Measurements from ENCODE around the gene HPS4. TPM values are rescaled to one million over a fixed set of nuclear protein-coding genes. Genes with fewer than 3 reads are reported as not detected.

Gene HPS4
- total RNA-seq, 4 donors from 2014 or later: 29.1 to 51.2 (median 37.2) TPM

- TF ChIP-seq POLR2A (IDR thresholded peaks at IDR 0.05) (no peak), EP300 (IDR thresholded peaks at IDR 0.05; ENCODE audit: low read depth) (no peak), POLR2AphosphoS5 (IDR thresholded peaks at IDR 0.05) (no peak)
- TF ChIP-seq, protein P1, sequence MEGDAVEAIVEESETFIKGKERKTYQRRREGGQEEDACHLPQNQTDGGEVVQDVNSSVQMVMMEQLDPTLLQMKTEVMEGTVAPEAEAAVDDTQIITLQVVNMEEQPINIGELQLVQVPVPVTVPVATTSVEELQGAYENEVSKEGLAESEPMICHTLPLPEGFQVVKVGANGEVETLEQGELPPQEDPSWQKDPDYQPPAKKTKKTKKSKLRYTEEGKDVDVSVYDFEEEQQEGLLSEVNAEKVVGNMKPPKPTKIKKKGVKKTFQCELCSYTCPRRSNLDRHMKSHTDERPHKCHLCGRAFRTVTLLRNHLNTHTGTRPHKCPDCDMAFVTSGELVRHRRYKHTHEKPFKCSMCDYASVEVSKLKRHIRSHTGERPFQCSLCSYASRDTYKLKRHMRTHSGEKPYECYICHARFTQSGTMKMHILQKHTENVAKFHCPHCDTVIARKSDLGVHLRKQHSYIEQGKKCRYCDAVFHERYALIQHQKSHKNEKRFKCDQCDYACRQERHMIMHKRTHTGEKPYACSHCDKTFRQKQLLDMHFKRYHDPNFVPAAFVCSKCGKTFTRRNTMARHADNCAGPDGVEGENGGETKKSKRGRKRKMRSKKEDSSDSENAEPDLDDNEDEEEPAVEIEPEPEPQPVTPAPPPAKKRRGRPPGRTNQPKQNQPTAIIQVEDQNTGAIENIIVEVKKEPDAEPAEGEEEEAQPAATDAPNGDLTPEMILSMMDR (IDR thresholded peaks at IDR 0.05): no peak
- Histone ChIP-seq H3K27me3 (no peaks in the 10 kb centered on the region), H3K36me3 (peaks cover 0 to 65% (median 20%) of the 10 kb centered on the region in 4 donors), H3K4me1 (no peaks in the 10 kb centered on the region), H3K27ac (no peak overlapping the region), H3K4me3 (no peak overlapping the region), H3K9me3 (no peaks in the 10 kb centered on the region)
- intact Hi-C loops (cut with DNase I; ENCODE audit: low total_unique reads) (no loop called here), in situ Hi-C loops (cut with MboI; ENCODE audit: low pct_ligation_motif_present in 1 of 4, low pct_unique_long_range_greater_than_20kb in 1 of 4, low sequenced_read_pairs in 3 of 4) (no loop called here)
- no peak for DNase-seq
- WGBS, 2 donors (ENCODE audit: low coverage in 1 of 2): 86 to 91% methylated on average over 1 to 5 of the region's 5 CpGs
These were observed 17.4 kb downstream of the HPS4 start for GRCh38 chr22:26466196-26466595.

DNA sequence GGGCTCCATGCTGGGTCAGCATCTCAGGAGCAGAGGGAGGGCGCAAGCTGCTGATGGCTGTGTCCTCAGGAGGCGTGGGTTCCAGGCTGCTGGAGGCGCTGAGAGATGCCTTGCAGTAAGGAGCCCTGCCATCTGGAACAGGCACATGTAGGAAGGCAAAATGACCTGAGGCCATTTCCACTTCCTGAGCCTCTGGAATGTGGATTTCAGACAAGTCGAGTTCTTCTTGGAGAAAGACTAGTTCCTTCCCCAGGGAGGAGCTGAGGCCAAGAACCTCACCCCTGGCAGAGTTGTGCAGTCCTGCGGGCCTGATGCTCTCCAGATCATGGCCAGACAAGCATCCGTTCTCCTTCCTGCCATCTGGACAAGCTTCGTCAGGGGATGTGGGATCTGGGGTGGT, 19.3 kb downstream of the HPS4 start:
- no peaks in the 10 kb centered on the region for H3K9me3 ChIP-seq
- 91% methylated on average over 7 of the region's 7 CpGs; no CpG with 5 or more reads in 1 of the 2 donors for WGBS, 2 donors (ENCODE audit: low coverage in 1 of 2)
- no peak for DNase-seq
- H3K4me1 ChIP-seq: no peaks in the 10 kb centered on the region
- TF ChIP-seq POLR2AphosphoS5 (IDR thresholded peaks at IDR 0.05): no peak
- TF ChIP-seq POLR2A (IDR thresholded peaks at IDR 0.05): no peak
- no peak for TF ChIP-seq EP300 (IDR thresholded peaks at IDR 0.05; ENCODE audit: low read depth)
- TF ChIP-seq, protein P1 (IDR thresholded peaks at IDR 0.05): no peak
- H3K4me3 ChIP-seq: no peak overlapping the region
- no peaks in the 10 kb centered on the region for H3K27me3 ChIP-seq
- intact Hi-C loops (cut with DNase I; ENCODE audit: low total_unique reads) (loop anchor here (5.0 kb wide), 1 partner anchor 662 kb away; no protein-coding TSS in a partner anchor), in situ Hi-C loops (cut with MboI; ENCODE audit: low pct_ligation_motif_present in 1 of 4, low pct_unique_long_range_greater_than_20kb in 1 of 4, low sequenced_read_pairs in 3 of 4) (loop anchor here in 2 of 4 donors (5.0 kb wide), 2 partner anchors 62 to 67 kb away; no protein-coding TSS in a partner anchor)
- peaks cover 0 to 50% (median 14%) of the 10 kb centered on the region in 4 donors for H3K36me3 ChIP-seq
- no peak overlapping the region for H3K27ac ChIP-seq

- peaks cover 0 to 44% (median 12%) of the 10 kb centered on the region in 4 donors for H3K36me3 ChIP-seq
- no peaks in the 10 kb centered on the region for H3K9me3 ChIP-seq
- intact Hi-C loops (cut with DNase I; ENCODE audit: low total_unique reads): loop anchor here (5.0 kb wide), 1 partner anchor 661 kb away; no protein-coding TSS in a partner anchor
- WGBS, 2 donors (ENCODE audit: low coverage in 1 of 2): 85% methylated on average over 9 of the region's 9 CpGs; no CpG with 5 or more reads in 1 of the 2 donors
- TF ChIP-seq, protein P1 (IDR thresholded peaks at IDR 0.05): no peak
- no peak for TF ChIP-seq POLR2A (IDR thresholded peaks at IDR 0.05)
- in situ Hi-C loops (cut with MboI; ENCODE audit: low pct_ligation_motif_present in 1 of 4, low pct_unique_long_range_greater_than_20kb in 1 of 4, low sequenced_read_pairs in 3 of 4): loop anchor here in 2 of 4 donors (5.0 kb wide), 2 partner anchors 61 to 66 kb away; no protein-coding TSS in a partner anchor
- no peak for DNase-seq
- H3K27ac ChIP-seq: no peak overlapping the region
- H3K4me1 ChIP-seq: no peaks in the 10 kb centered on the region
- H3K27me3 ChIP-seq: no peaks in the 10 kb centered on the region
- no peak overlapping the region for H3K4me3 ChIP-seq
These were observed 19.9 kb downstream of the HPS4 start for GRCh38 chr22:26463688-26464087.

- in situ Hi-C loops (cut with MboI; ENCODE audit: low pct_ligation_motif_present in 1 of 4, low pct_unique_long_range_greater_than_20kb in 1 of 4, low sequenced_read_pairs in 3 of 4): loop anchor here in 2 of 4 donors (5.0 kb wide), 2 partner anchors 61 to 66 kb away; no protein-coding TSS in a partner anchor
- Histone ChIP-seq H3K27me3 (no peaks in the 10 kb centered on the region), H3K4me3 (no peak overlapping the region), H3K9me3 (no peaks in the 10 kb centered on the region), H3K27ac (no peak overlapping the region), H3K36me3 (peaks cover 0 to 42% (median 10%) of the 10 kb centered on the region in 4 donors), H3K4me1 (no peaks in the 10 kb centered on the region)
- no peak for DNase-seq
- WGBS, 2 donors (ENCODE audit: low coverage in 1 of 2): 76% methylated on average over 10 of the region's 10 CpGs; no CpG with 5 or more reads in 1 of the 2 donors
- TF ChIP-seq, protein P1 (IDR thresholded peaks at IDR 0.05): no peak
- TF ChIP-seq EP300 (IDR thresholded peaks at IDR 0.05; ENCODE audit: low read depth) (no peak), POLR2AphosphoS5 (IDR thresholded peaks at IDR 0.05) (no peak), POLR2A (IDR thresholded peaks at IDR 0.05) (no peak)
- intact Hi-C loops (cut with DNase I; ENCODE audit: low total_unique reads): loop anchor here (5.0 kb wide), 1 partner anchor 661 kb away; no protein-coding TSS in a partner anchor
These were observed 20.4 kb downstream of the HPS4 start for GRCh38 chr22:26463101-26463661.
